ENCODE results near the gene OOSP1. TPM values are rescaled to one million over a fixed set of nuclear protein-coding genes. Genes with fewer than 3 reads are reported as not detected.

The OOSP1 gene, protein sequence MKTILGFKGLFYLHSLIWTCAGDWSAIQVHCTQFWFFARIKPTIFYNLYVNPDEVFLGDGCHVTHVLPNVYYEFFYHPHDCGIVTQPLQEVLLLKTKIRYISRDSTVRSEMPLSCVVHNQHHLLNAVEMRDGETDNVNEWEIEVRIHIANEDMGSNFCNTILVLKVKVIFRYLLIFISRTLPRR
- not detected in 2 replicates for total RNA-seq

DNA sequence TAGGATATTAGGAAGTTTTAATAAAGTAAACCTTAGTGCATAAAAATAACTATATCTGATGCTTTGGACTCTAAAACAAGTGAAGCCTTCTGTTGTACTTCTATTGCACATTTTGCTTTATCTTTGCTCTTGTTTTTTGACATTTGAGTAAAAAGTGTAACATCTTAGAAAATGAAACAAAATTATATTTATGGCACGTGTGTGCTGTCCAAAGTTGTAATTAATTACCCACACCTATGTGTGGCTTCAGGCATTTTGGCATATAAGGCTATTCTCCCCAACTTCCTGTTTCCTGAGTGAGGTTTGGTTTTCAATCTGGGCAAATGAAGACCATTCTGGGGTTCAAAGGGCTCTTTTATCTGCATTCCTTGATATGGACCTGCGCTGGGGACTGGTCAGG is at the start of gene OOSP1:
TSS of gene OOSP1 (plus strand) at position 301 of the 400 bp plus-strand sequence. CDS start at position 324, 23 bp downstream.

DNA sequence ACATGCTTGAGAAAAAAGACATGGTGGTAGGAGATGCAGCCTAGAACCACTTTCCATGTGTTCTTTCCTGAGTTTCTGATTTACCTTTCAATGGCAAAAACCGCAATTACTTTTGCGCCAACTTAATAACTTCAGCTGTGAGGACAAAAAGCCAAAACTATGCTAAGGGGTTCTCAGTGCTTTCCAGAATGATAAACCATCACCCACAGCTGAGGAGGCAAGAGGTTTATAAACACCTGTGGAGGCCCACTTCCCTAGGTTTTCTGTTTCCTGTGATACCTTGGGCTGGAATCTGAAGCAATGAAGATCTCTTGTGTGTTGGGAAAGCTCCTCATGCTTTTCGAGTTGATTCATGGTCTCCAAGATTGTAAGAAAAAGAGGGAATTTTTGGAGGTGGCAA is 25.5 kb downstream of the OOSP1 start, which contains the start of gene OOSP4A:
TSS of gene OOSP4A (plus strand) at position 301 of the 400 bp plus-strand sequence. CDS start at position 301, 0 bp downstream.

Other genes starting within 250 kb of the OOSP1 start
- gene OR10V1, start 224.6 kb upstream of the OOSP1 start, total RNA-seq, result not detected in 2 replicates
- gene STX3, start 183.1 kb upstream of the OOSP1 start, total RNA-seq, result 6.7 and 8.1 TPM in 2 replicates
- 57.1 and 71.9 TPM in 2 replicates for gene MRPL16, start 127.7 kb upstream of the OOSP1 start, total RNA-seq
- not detected in 2 replicates for gene CBLIF, start 92.9 kb upstream of the OOSP1 start, total RNA-seq
- gene TCN1, start 71.9 kb upstream of the OOSP1 start, total RNA-seq, result not detected in 2 replicates
- not detected in 2 replicates for gene OOSP3, start 59.6 kb upstream of the OOSP1 start, total RNA-seq
- gene OOSP4A, start 25.6 kb downstream of the OOSP1 start, total RNA-seq, result not detected in 2 replicates
- gene OOSP4B, start 78.7 kb downstream of the OOSP1 start, total RNA-seq, result not detected in 2 replicates
- gene OOSP2, start 102.0 kb downstream of the OOSP1 start, total RNA-seq, result not detected in 2 replicates
- gene MS4A3, start 118.2 kb downstream of the OOSP1 start, total RNA-seq, result not detected in 2 replicates
- not detected in 2 replicates for gene MS4A2, start 150.2 kb downstream of the OOSP1 start, total RNA-seq
- gene MS4A6A, start 244.7 kb downstream of the OOSP1 start, total RNA-seq, result not detected in 2 replicates